ENCODE measurements around the gene TOMM34.

DNA sequence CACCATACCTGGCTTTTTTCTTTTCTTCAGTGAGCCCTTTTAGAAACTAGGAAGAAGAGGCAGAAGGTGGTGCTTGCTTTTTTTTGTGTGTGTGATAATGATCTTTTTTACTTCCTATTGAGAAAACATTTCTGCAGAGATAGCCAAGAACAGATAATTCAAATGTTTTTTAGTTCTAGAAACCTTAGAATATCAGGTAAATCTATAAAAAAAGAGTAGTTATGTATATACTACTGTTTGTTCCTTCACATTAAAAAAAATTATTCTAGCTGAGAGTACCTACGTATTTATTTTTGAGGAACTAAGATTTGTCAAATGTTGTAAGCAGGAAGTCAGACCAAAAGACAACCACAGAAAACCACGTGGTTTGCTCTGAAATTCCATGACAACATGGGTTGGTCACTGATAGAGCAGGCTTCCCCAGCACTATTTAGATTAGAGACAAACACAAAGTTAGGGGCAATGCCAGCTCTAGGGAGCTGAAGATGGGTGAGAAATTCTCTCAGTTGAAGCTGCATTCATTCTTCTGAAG lies 19.0 kb upstream of the TOMM34 start:
- TF ChIP-seq POLR2AphosphoS5 (IDR thresholded peaks at IDR 0.05) (no peak), POLR2A (IDR thresholded peaks at IDR 0.05) (peak in 1 of 4 donors; percentile 27)

Measured in upper lobe of left lung (tissue), 4 donors.